HepG2 (cell line): ENCODE results near the gene FNDC7. TPM values are rescaled to one million over a fixed set of nuclear protein-coding genes. Genes with fewer than 3 reads are reported as not detected.

Experiments
- AKAP8 ChIP-seq: sonication (generic); formaldehyde crosslinking; IDR thresholded peaks from 2 replicates; pipeline ENCODE4 v1.5.1; 2020; ENCODE audit warnings: mild to moderate bottlenecking, missing genetic modification reagents
- BHLHE40 ChIP-seq: IDR thresholded peaks from 2 replicates; pipeline ENCODE4 v1.6.1; 2011; ENCODE audit warnings: low read length, improper control_type of control experiment
- E2F5 ChIP-seq: sonication (generic); formaldehyde crosslinking; conservative IDR thresholded peaks from 2 replicates; pipeline ENCODE4 v1.4.0; 2020; ENCODE audit warnings: missing genetic modification reagents
- GFI1 ChIP-seq: sonication (generic); formaldehyde crosslinking; IDR thresholded peaks from 2 replicates; pipeline ENCODE4 v1.5.0; 2020; ENCODE audit warnings: missing genetic modification reagents, mild to moderate bottlenecking, borderline replicate concordance
- HMG20A ChIP-seq: IDR thresholded peaks from 2 replicates; pipeline ENCODE4 v1.6.1; 2016; ENCODE audit warnings: borderline replicate concordance
- MAZ ChIP-seq, 2 experiments: sonication (generic) in 1 of 2; formaldehyde crosslinking in 1 of 2; IDR thresholded peaks; 2 replicates each; pipeline versions ENCODE4 v1.5.0 to v1.6.1; 2012 to 2020; ENCODE audit warnings: low read depth in 2 of 2, mild to moderate bottlenecking in 2 of 2, borderline replicate concordance in 1 of 2, improper control_type of control experiment in 1 of 2, low read length in 1 of 2, missing genetic modification reagents in 1 of 2, moderate library complexity in 1 of 2
- NCOA1 ChIP-seq: sonication (generic); formaldehyde crosslinking; IDR thresholded peaks from 2 replicates; pipeline ENCODE4 v1.9.0; 2021; ENCODE audit warnings: missing genetic modification reagents
- PBX3 ChIP-seq: sonication (generic); formaldehyde crosslinking; IDR thresholded peaks from 2 replicates; pipeline ENCODE4 v1.8.1; 2023; ENCODE audit warnings: missing genetic modification reagents, inconsistent platforms, borderline replicate concordance
- PPARG ChIP-seq: conservative IDR thresholded peaks from 2 replicates; pipeline ENCODE4 v1.6.1; 2016; ENCODE audit warnings: missing biosample characterization, missing genetic modification reagents
- RARG ChIP-seq: sonication (generic); formaldehyde crosslinking; IDR thresholded peaks from 2 replicates; pipeline ENCODE4 v1.4.0; 2020; ENCODE audit warnings: low read depth, mild to moderate bottlenecking, missing genetic modification reagents
- SKI ChIP-seq: fragments of 450-650 bp; IDR thresholded peaks from one replicate; pipeline ENCODE4 v1.6.1; 2018; ENCODE audit warnings: mild to moderate bottlenecking; ENCODE audit not compliant: partially characterized antibody
- SMAD3 ChIP-seq: sonication (generic); formaldehyde crosslinking; IDR thresholded peaks from 2 replicates; pipeline ENCODE4 v1.4.0; 2020; ENCODE audit warnings: missing genetic modification reagents
- SMARCC2 ChIP-seq: fragments of 450-650 bp; IDR thresholded peaks from 2 replicates; pipeline ENCODE4 v1.6.1; 2017; ENCODE audit warnings: antibody characterized with exemption, mild to moderate bottlenecking
- SP140L ChIP-seq: sonication (generic); formaldehyde crosslinking; IDR thresholded peaks from 2 replicates; pipeline ENCODE4 v1.4.0; 2020; ENCODE audit warnings: missing genetic modification reagents, borderline replicate concordance
- ZBTB7B ChIP-seq: sonication (generic); formaldehyde crosslinking; IDR thresholded peaks from 2 replicates; pipeline ENCODE4 v1.4.0; 2020; ENCODE audit warnings: missing genetic modification reagents
- ZNF10 ChIP-seq: sonication (generic); formaldehyde crosslinking; IDR thresholded peaks from 2 replicates; pipeline ENCODE4 v1.4.0; 2020; ENCODE audit warnings: mild to moderate bottlenecking, low read depth, missing genetic modification reagents, borderline replicate concordance
- ZNF276 ChIP-seq: sonication (generic); formaldehyde crosslinking; IDR thresholded peaks from 2 replicates; pipeline ENCODE4 v1.4.0; 2020; ENCODE audit warnings: mild to moderate bottlenecking, low read depth, missing genetic modification reagents
- ZNF34 ChIP-seq: sonication (generic); formaldehyde crosslinking; IDR thresholded peaks from 2 replicates; pipeline ENCODE4 v1.4.0; 2020; ENCODE audit warnings: mild to moderate bottlenecking, missing genetic modification reagents, borderline replicate concordance
- ZNF414 ChIP-seq: sonication (generic); formaldehyde crosslinking; IDR thresholded peaks from 2 replicates; pipeline ENCODE4 v1.5.0; 2020; ENCODE audit warnings: missing genetic modification reagents
- ZNF543 ChIP-seq: sonication (generic); formaldehyde crosslinking; IDR thresholded peaks from 2 replicates; pipeline ENCODE4 v1.4.0; 2020; ENCODE audit warnings: mild to moderate bottlenecking, missing genetic modification reagents
- ZNF878 ChIP-seq: sonication (generic); formaldehyde crosslinking; IDR thresholded peaks from 2 replicates; pipeline ENCODE4 v1.8.1; 2023; ENCODE audit warnings: mild to moderate bottlenecking, missing genetic modification reagents, moderate library complexity
- ZUFSP ChIP-seq: sonication (generic); formaldehyde crosslinking; IDR thresholded peaks from 2 replicates; pipeline ENCODE4 v1.9.0; 2021; ENCODE audit warnings: missing genetic modification reagents, mild to moderate bottlenecking, borderline replicate concordance
- polyA plus RNA-seq, 8 experiments: library from polyadenylated mRNA; depleted of rRNA in 3 of 8; stranded (reverse) in 7 of 8; unstranded in 1 of 8; fragments of >200 nt; fragmentation: Illumina TruSeq in 4 of 8; extraction: Trizol in 4 of 8; gene quantifications; 2 replicates each; pipeline versions ENCODE4 v1.2.1 to v1.2.3, GENCODE V29; 2011 to 2016; ENCODE audit warnings: low read depth in 4 of 8, missing spikeins in 1 of 8, mixed read lengths in 1 of 8; ENCODE audit not compliant: insufficient read depth in 1 of 8
- total RNA-seq, 5 experiments: library from RNA; depleted of rRNA; stranded (reverse); fragments of >200 nt; fragmentation: Illumina TruSeq; extraction: Trizol; gene quantifications; 2 replicates each; pipeline ENCODE4 v1.2.3, GENCODE V29; 2016; ENCODE audit warnings: low read depth in 1 of 5

Gene FNDC7
- total and polyA plus RNA-seq, 2 of the 13 experiments (the other 11 are each of a cell fraction or from before 2014, with no cell fraction given): 0.03 TPM; not detected in 1

- no peak for TF ChIP-seq ZUFSP (CRISPR knock-in tag)
- TF ChIP-seq ZNF414 (CRISPR knock-in tag): no peak; the same call in 1 of the 2 replicates
- TF ChIP-seq AKAP8: no peak
- TF ChIP-seq E2F5 (CRISPR knock-in tag): no peak
- 0 out of 2 replicates have a peak, but pooled peaks have one; percentile 50 for TF ChIP-seq ZNF34
- TF ChIP-seq RARG: no peak
- TF ChIP-seq ZNF276 (CRISPR knock-in tag): peak; percentile 46; the same call in 1 of the 2 replicates
- TF ChIP-seq SP140L: no peak
- no peak for TF ChIP-seq GFI1
- no peak for TF ChIP-seq PPARG (CRISPR knock-in tag)
- TF ChIP-seq MAZ (IDR thresholded peaks at IDR 0.05; ENCODE audit: borderline replicate concordance, low read depth, low read length): 0 out of 2 replicates have a peak, but pooled peaks have one; percentile 50
- TF ChIP-seq MAZ (CRISPR knock-in tag; IDR thresholded peaks at IDR 0.05; ENCODE audit: low read depth): peak; percentile 81
- TF ChIP-seq SMARCC2: no peak
- TF ChIP-seq ZNF878 (CRISPR knock-in tag): no peak
- TF ChIP-seq SKI: no peak
- TF ChIP-seq SMAD3 (CRISPR knock-in tag): no peak; the same call in 1 of the 2 replicates
- no peak for TF ChIP-seq HMG20A
- peak; percentile 41; the same call in 1 of the 2 replicates for TF ChIP-seq ZBTB7B (CRISPR knock-in tag)
- TF ChIP-seq BHLHE40: no peak
- TF ChIP-seq NCOA1: no peak
- no peak for TF ChIP-seq ZNF10 (CRISPR knock-in tag)
- TF ChIP-seq ZNF543: peak; percentile 81
- TF ChIP-seq PBX3: 0 out of 2 replicates have a peak, but pooled peaks have one; percentile 49
These were observed 20.6 kb upstream of the FNDC7 start, which contains the start of gene PRPF38B (continued) for GRCh38 chr1:108691942-108692723.
